GM21723 (cell line): ENCODE results near the gene SETBP1.

Experiments
- ATAC-seq: cut with Tn5 transposase; IDR thresholded peaks from one replicate; pipeline ENCODE4 v1.9.1; 2021; ENCODE audit warnings: mild to moderate bottlenecking, moderate library complexity; ENCODE audit not compliant: unreplicated experiment

SETBP1 gene

GRCh38 chr18:44859263-44859662 is 178.6 kb downstream of the SETBP1 start:
- no peak for ATAC-seq

DNA sequence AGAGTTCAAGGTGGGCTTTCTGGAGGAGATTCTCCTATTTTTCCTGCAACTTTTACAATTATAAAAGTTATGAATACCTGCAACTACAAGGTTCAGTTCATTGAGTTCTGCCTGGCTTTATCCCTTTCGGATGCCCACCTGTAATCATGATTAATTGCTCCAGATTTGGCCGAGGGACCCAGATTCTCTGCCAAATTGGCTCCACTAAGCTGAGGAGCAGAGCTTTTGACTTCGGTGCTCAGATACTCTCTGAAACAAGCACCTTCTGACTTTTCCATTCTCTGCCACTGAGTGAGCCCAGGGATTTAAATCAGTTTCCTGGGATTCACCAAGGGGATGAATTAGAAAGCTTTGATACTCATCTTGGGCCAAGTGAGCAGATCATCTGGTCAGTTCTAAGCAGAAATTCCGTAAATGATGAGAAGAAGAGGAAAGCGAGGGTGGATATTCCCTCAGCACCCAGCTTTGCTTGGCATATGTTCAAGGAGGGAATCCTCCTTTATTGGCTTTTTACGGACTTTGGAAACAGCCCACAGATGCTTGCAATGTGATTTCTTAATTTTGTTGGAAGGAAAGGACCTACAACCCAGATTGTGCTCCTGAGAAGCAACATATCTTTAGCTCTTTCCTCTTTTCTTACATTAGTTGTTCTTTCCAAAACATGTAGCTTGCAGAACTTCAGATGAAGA is 179.2 kb downstream of the SETBP1 start:
- ATAC-seq, result no peak

- no peak for ATAC-seq
Measured at GRCh38 chr18:44862112-44862511, 181.4 kb downstream of the SETBP1 start.

- ATAC-seq, result no peak
Measured at GRCh38 chr18:44866103-44866502, 185.4 kb downstream of the SETBP1 start.

DNA sequence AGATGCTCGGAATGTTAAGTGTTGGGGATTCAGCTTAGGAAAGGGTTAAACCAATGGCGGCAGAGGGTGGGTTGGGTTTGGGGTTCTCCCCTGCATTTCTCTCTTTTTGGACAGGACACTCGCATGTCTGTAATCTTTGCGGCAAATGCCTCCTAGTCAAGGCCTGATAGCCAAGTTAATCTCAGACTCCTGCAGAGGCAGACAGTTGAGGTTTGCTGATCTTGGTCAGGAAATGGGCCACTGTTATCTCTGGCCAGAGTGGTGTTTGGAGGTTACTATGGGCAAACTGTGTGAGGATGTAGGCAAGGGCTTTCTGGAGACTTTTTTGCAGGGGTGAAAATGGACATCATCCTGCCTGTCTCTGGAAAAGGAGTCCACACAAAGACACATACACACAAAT is 188.8 kb downstream of the SETBP1 start:
- no peak for ATAC-seq

- ATAC-seq, result no peak
Measured at GRCh38 chr18:44870631-44871502, 190.2 kb downstream of the SETBP1 start.

- ATAC-seq, result no peak
Measured at GRCh38 chr18:44871771-44872170, 191.1 kb downstream of the SETBP1 start.

GRCh38 chr18:44876024-44876423 is 195.3 kb downstream of the SETBP1 start:
- ATAC-seq, result no peak

- no peak for ATAC-seq
Measured at GRCh38 chr18:44876755-44877154, 196.1 kb downstream of the SETBP1 start.

- ATAC-seq, result no peak
Measured at GRCh38 chr18:44878335-44878734, 197.6 kb downstream of the SETBP1 start.

DNA sequence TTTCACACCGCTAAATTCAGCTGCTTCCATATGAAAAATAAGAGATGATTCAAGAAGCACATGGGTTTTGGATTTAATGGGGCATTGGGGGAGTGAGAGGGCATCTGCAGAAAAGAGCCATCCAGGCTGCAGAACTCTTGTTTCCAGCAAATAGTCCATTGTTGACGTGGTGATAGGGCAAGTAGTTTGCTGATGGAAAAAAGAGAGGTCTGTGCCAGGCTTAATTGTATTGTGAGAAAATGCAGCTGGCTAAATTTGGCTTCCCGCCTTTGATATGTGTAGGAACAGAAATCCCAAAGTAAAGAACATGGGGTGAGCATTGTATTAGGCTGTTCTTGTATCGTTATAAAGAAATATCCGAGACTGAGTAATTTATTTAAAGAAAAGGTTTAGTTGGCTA is 199.5 kb downstream of the SETBP1 start:
- no peak for ATAC-seq

GRCh38 chr18:44881461-44882162 is 200.9 kb downstream of the SETBP1 start:
- no peak for ATAC-seq

GRCh38 chr18:44882163-44882868 is 201.6 kb downstream of the SETBP1 start:
- no peak for ATAC-seq

- no peak for ATAC-seq
Measured at GRCh38 chr18:44883671-44884070, 203.0 kb downstream of the SETBP1 start.

DNA sequence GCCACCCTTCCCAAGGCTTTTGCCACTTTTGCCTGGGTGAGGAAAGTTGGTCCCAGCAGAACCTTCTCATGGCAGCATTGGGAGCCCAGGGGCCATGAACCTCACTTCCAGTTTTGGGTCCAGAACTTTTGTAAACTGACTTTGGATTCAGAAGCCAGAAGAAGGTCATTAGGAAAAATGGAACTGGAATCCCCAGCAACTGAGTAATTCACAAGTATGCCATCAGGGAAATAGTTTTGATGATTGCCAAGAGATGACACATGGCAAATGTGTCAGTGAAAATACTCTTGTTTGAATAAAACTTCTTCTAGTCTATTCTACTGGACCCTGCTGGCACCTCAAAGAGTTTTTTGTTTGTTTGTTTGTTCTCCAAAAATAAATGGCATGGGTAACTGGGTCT is 203.7 kb downstream of the SETBP1 start:
- no peak for ATAC-seq

DNA sequence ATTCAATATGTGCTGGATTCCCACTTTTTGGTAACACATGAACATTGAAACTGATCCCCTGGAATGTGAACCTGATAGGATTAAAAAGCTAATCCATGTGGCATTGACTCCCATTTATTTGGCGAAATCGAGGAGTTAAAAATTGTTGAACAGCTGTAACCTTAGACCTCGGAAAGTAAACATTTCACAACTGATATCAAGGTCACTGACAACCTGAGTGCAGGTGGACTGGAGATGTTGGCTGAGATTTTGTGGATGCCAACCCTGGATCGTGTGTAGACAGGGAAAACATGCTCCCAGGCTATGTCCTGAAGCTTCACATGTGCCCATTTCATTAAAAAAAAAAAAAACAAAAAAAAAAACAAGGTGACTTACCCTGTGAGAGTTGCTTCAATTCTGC is 204.8 kb downstream of the SETBP1 start:
- no peak for ATAC-seq

DNA sequence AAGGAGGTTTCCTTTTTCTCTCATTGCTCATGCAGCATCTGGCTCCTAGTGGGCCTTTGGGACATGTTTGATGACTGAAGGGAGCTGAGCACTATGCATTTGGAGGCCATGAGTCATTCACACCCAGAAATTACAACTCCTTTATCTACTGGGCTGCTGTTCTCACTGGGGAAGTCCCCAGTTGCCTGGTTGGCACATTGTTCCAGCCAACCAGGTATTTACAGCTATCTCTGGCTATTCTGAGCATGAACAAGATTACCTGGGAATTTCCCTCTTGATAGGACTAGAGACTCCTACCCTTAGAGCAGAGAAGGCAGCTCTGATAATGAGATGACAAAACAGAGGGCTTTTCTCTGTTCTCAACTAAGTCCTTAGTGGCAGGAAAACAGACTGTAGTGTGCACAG is 206.5 kb downstream of the SETBP1 start:
- ATAC-seq, result peak; percentile 95

GRCh38 chr18:44889111-44889510 is 208.4 kb downstream of the SETBP1 start:
- no peak for ATAC-seq

DNA sequence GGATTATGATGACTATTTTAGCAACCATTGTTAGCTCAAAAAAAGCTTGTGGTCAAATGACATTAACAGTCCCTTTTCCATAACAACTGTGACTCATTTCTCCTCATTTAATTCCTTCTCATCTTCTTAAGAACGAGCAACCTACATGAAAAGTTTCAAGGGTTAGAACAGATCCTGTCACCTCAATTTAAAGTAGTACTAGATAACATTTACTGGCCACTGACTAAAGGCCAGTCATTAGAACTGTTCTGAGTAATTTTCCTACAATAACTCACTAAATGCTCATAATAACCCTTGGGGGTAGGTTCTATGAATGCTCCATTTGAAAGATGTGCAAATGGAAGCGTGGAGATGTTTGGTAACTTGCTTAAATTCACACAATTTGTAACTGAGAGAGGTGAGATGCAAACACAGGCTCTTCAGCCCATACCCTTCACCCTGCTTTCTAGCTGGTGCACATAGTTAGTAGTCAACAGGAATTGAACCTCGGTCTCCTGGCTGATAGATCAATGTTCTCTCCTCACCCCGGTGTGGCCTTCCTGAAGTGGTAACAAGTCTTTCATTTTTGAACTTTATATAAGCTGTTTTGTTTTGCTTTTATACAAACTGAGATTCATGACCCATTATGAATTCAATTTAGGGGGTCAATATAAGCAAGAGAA is 212.5 kb downstream of the SETBP1 start:
- no peak for ATAC-seq

GRCh38 chr18:44893966-44894365 is 213.3 kb downstream of the SETBP1 start:
- ATAC-seq, result no peak
